ENCODE results near the gene ULK2. TPM values are rescaled to one million over a fixed set of nuclear protein-coding genes. Genes with fewer than 3 reads are reported as not detected.

The ULK2 gene
- total RNA-seq, 2 donors from 2014 or later, result 19.5 to 33.7 TPM

GRCh38 chr17:19830061-19830460 lies 37.7 kb downstream of the ULK2 start:
- H3K36me3 ChIP-seq (ENCODE audit: control insufficient read depth, insufficient read depth, low read length), result peaks cover 9% of the 10 kb centered on the region
- no peaks in the 10 kb centered on the region for H3K27me3 ChIP-seq (ENCODE audit: control insufficient read depth, insufficient read depth, low read length, poor library complexity, severe bottlenecking)
- TF ChIP-seq CTCF (conservative IDR thresholded peaks at IDR 0.05), result no peak
- no peak overlapping the region for H3K27ac Mint-ChIP-seq
- H3K4me3 Mint-ChIP-seq, result no peak overlapping the region
- no peak overlapping the region for H3K9ac ChIP-seq (ENCODE audit: extremely low read depth, low read length, poor library complexity, severe bottlenecking)
- H3K9me3 ChIP-seq (ENCODE audit: control insufficient read depth, low read length), result peaks cover 9% of the 10 kb centered on the region
- WGBS, 2 experiments (ENCODE audit: insufficient coverage in 1 of 2, insufficient read length in 1 of 2), result 90 to 94% methylated on average over 2 of the region's 2 CpGs
- H3K4me1 Mint-ChIP-seq, result peaks cover 8% of the 10 kb centered on the region
- no peaks in the 10 kb centered on the region for H3K9me3 Mint-ChIP-seq
- no peaks in the 10 kb centered on the region for H3K4me1 ChIP-seq (ENCODE audit: control insufficient read depth, insufficient read depth, low read length)
- no peak for DNase-seq
- H3K36me3 Mint-ChIP-seq (ENCODE audit: low read depth), result peaks cover 47% of the 10 kb centered on the region
- no peak overlapping the region for H3K27ac ChIP-seq (ENCODE audit: low read depth, low read length)
- H3K27me3 Mint-ChIP-seq (ENCODE audit: insufficient read depth), result no peaks in the 10 kb centered on the region
- H3K4me3 ChIP-seq (ENCODE audit: low read length), result no peak overlapping the region

GRCh38 chr17:19812407-19812806 lies 55.3 kb downstream of the ULK2 start:
- peak; percentile 67 for TF ChIP-seq CTCF (conservative IDR thresholded peaks at IDR 0.05)
- Mint-ChIP-seq H3K27me3 (ENCODE audit: insufficient read depth) (no peaks in the 10 kb centered on the region), H3K4me3 (no peak overlapping the region), H3K27ac (no peak overlapping the region), H3K36me3 (ENCODE audit: low read depth) (peaks cover 37% of the 10 kb centered on the region), H3K9me3 (no peaks in the 10 kb centered on the region), H3K4me1 (peaks cover 4% of the 10 kb centered on the region)
- WGBS, 2 experiments (ENCODE audit: insufficient coverage in 1 of 2, insufficient read length in 1 of 2), result 77 to 96% methylated on average over 3 of the region's 3 CpGs
- Histone ChIP-seq H3K4me1 (ENCODE audit: control insufficient read depth, insufficient read depth, low read length) (no peaks in the 10 kb centered on the region), H3K27ac (ENCODE audit: low read depth, low read length) (no peak overlapping the region), H3K27me3 (ENCODE audit: control insufficient read depth, insufficient read depth, low read length, poor library complexity, severe bottlenecking) (no peaks in the 10 kb centered on the region), H3K9ac (ENCODE audit: extremely low read depth, low read length, poor library complexity, severe bottlenecking) (no peak overlapping the region), H3K36me3 (ENCODE audit: control insufficient read depth, insufficient read depth, low read length) (peaks cover 32% of the 10 kb centered on the region), H3K4me3 (ENCODE audit: low read length) (no peak overlapping the region), H3K9me3 (ENCODE audit: control insufficient read depth, low read length) (no peaks in the 10 kb centered on the region)
- peak; percentile 59 for DNase-seq

DNA sequence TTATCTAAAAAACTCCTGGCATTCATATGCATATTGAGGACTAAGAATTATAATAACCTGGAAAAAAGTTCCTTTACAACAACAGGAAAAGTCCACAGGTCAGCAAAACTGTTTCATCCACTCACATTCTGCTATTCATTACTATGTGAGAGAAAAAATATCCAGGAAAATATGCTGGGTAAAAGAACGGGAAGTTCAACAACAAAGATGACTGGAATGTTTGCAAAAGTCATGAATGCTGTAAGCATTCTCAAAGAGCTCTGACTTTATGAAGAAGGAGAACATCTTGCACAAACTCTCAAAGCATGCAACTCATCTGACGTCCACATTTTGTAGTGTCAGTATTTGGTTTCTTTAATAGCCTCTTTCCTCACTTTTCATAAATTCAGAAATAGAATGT lies 62.7 kb downstream of the ULK2 start:
- no peak overlapping the region for H3K4me3 ChIP-seq (ENCODE audit: low read length)
- DNase-seq, result no peak
- peaks cover 11% of the 10 kb centered on the region for H3K9me3 Mint-ChIP-seq
- peaks cover 16% of the 10 kb centered on the region for H3K4me1 Mint-ChIP-seq
- no peaks in the 10 kb centered on the region for H3K27me3 ChIP-seq (ENCODE audit: control insufficient read depth, insufficient read depth, low read length, poor library complexity, severe bottlenecking)
- H3K9ac ChIP-seq (ENCODE audit: extremely low read depth, low read length, poor library complexity, severe bottlenecking), result no peak overlapping the region
- peaks cover 53% of the 10 kb centered on the region for H3K36me3 Mint-ChIP-seq (ENCODE audit: low read depth)
- H3K4me1 ChIP-seq (ENCODE audit: control insufficient read depth, insufficient read depth, low read length), result no peaks in the 10 kb centered on the region
- no peak overlapping the region for H3K4me3 Mint-ChIP-seq
- peaks cover 26% of the 10 kb centered on the region for H3K9me3 ChIP-seq (ENCODE audit: control insufficient read depth, low read length)
- no peaks in the 10 kb centered on the region for H3K27me3 Mint-ChIP-seq (ENCODE audit: insufficient read depth)
- WGBS, 2 experiments (ENCODE audit: insufficient coverage in 1 of 2, insufficient read length in 1 of 2), result 86 to 96% methylated on average over 1 to 2 of the region's 2 CpGs
- peaks cover 47% of the 10 kb centered on the region for H3K36me3 ChIP-seq (ENCODE audit: control insufficient read depth, insufficient read depth, low read length)
- H3K27ac ChIP-seq (ENCODE audit: low read depth, low read length), result no peak overlapping the region
- no peak overlapping the region for H3K27ac Mint-ChIP-seq
- TF ChIP-seq CTCF (conservative IDR thresholded peaks at IDR 0.05), result no peak

All from endodermal cell (in vitro differentiated cells).